GM23338 (cell line): Measurements from ENCODE around the gene DMD. TPM values are rescaled to one million over a fixed set of nuclear protein-coding genes. Genes with fewer than 3 reads are reported as not detected.
A peak's percentile ranks its signal among the peaks of the same experiment; 100 is the strongest.
"Not testable (repeated sequence)": the region's sequence is repeated elsewhere in the genome, so short reads cannot be mapped to it uniquely, and the experiment has no call there.

Experiments used
- ATAC-seq: fragments of 200-7000 bp; cut with Tn5 transposase; 3 replicates; pipeline ENCODE4 v1.9.1; 2020
- DNase-seq: peaks from one replicate; pipeline ENCODE4 v3.0.0-alpha.2; 2015; ENCODE audit warnings: low spot score
- H2AFZ ChIP-seq: fragments of 200-600 bp; sonication (generic); 2 replicates; pipeline ENCODE4 v1.8.0; 2016; ENCODE audit warnings: antibody characterized with exemption, mild to moderate bottlenecking, moderate library complexity
- H3F3A ChIP-seq: fragments of 200-600 bp; sonication (generic); replicated peaks from 2 replicates; pipeline ENCODE4 v1.8.0; 2017; ENCODE audit warnings: antibody characterized with exemption, mixed run types, low read depth
- H3K27ac ChIP-seq: fragments of 200-600 bp; sonication (generic); 2 replicates; pipeline ENCODE4 v1.6.1; 2016; ENCODE audit warnings: low read depth
- H3K27me3 ChIP-seq: fragments of 200-600 bp; sonication (generic); 2 replicates; pipeline ENCODE4 v1.8.0; 2016; ENCODE audit warnings: mild to moderate bottlenecking, mixed run types, moderate library complexity; ENCODE audit not compliant: insufficient read depth
- H3K36me3 ChIP-seq: fragments of 200-600 bp; sonication (generic); 2 replicates; pipeline ENCODE4 v1.8.0; 2016; ENCODE audit warnings: mild to moderate bottlenecking; ENCODE audit not compliant: insufficient read depth
- H3K4me1 ChIP-seq: fragments of 200-600 bp; sonication (generic); 2 replicates; pipeline ENCODE4 v1.8.0; 2016; ENCODE audit warnings: mild to moderate bottlenecking, moderate library complexity; ENCODE audit not compliant: insufficient read depth
- H3K4me2 ChIP-seq: fragments of 200-600 bp; sonication (generic); 2 replicates; pipeline ENCODE4 v1.7.1; 2017; ENCODE audit warnings: mixed run types
- H3K4me3 ChIP-seq: fragments of 200-600 bp; sonication (generic); 2 replicates; pipeline ENCODE4 v1.6.1; 2016; ENCODE audit warnings: mixed run types
- H3K79me2 ChIP-seq: fragments of 200-600 bp; sonication (generic); replicated peaks from 2 replicates; pipeline ENCODE4 v1.8.0; 2017; ENCODE audit warnings: mild to moderate bottlenecking; ENCODE audit not compliant: insufficient read depth
- H3K9me2 ChIP-seq: fragments of 200-600 bp; sonication (generic); 2 replicates; pipeline ENCODE4 v1.8.0; 2017; ENCODE audit not compliant: insufficient read depth
- H4K20me1 ChIP-seq: fragments of 200-600 bp; sonication (generic); replicated peaks from 2 replicates; pipeline ENCODE4 v1.8.0; 2017; ENCODE audit warnings: mild to moderate bottlenecking; ENCODE audit not compliant: insufficient read depth
- H3K27ac Mint-ChIP-seq: 2 replicates; pipeline ENCODE4 v1.8.0; 2020; ENCODE audit warnings: inconsistent platforms, mild to moderate bottlenecking, moderate library complexity, mixed read lengths
- H3K27me3 Mint-ChIP-seq: 3 replicates; pipeline ENCODE4 v1.8.0; 2022; ENCODE audit warnings: low read depth, mild to moderate bottlenecking, moderate library complexity, mixed read lengths, inconsistent platforms; ENCODE audit not compliant: insufficient read depth, poor library complexity
- H3K36me3 Mint-ChIP-seq: 3 replicates; pipeline ENCODE4 v1.8.0; 2021; ENCODE audit warnings: low read depth, mild to moderate bottlenecking, inconsistent platforms, moderate library complexity, mixed read lengths
- H3K4me1 Mint-ChIP-seq: 3 replicates; pipeline ENCODE4 v1.8.0; 2020; ENCODE audit warnings: mild to moderate bottlenecking, inconsistent platforms, mixed read lengths
- H3K4me3 Mint-ChIP-seq: 3 replicates; pipeline ENCODE4 v1.8.0; 2021; ENCODE audit warnings: moderate library complexity, mild to moderate bottlenecking, inconsistent platforms, mixed read lengths
- H3K9me3 Mint-ChIP-seq: 3 replicates; pipeline ENCODE4 v1.8.0; 2020; ENCODE audit warnings: moderate library complexity, mild to moderate bottlenecking, inconsistent platforms, mixed read lengths
- EZH2 ChIP-seq: fragments of 200-600 bp; sonication (generic); IDR thresholded peaks from one replicate; pipeline ENCODE4 v1.8.0; 2017; ENCODE audit warnings: antibody characterized with exemption, mild to moderate bottlenecking, low read depth; ENCODE audit not compliant: unreplicated experiment
- EZH2phosphoT487 ChIP-seq: fragments of 200-600 bp; sonication (generic); IDR thresholded peaks from one replicate; pipeline ENCODE4 v1.8.1; 2018; ENCODE audit warnings: antibody characterized with exemption; ENCODE audit not compliant: unreplicated experiment
- JUNB ChIP-seq: IDR thresholded peaks from one replicate; pipeline ENCODE4 v1.6.1; 2016; ENCODE audit warnings: antibody characterized with exemption; ENCODE audit not compliant: unreplicated experiment
- STAT1 ChIP-seq: IDR thresholded peaks from one replicate; pipeline ENCODE4 v1.6.1; 2016; ENCODE audit warnings: antibody characterized with exemption; ENCODE audit not compliant: unreplicated experiment
- ZNF114 ChIP-seq: fragments of 250-450 bp; sonication (Bioruptor Pico); IDR thresholded peaks from 2 replicates; pipeline ENCODE4 v1.5.0; 2020; ENCODE audit warnings: mild to moderate bottlenecking, moderate library complexity
- ZNF331 ChIP-seq: fragments of 250-450 bp; sonication (Bioruptor Pico); IDR thresholded peaks from 2 replicates; pipeline ENCODE4 v1.5.0; 2020; ENCODE audit warnings: low read depth, mild to moderate bottlenecking, moderate library complexity
- polyA plus RNA-seq: library from polyadenylated mRNA; unstranded; fragments of >200 nt; fragmentation: Nextera tagmentation; extraction: Ambion mirVana; gene quantifications from 2 replicates; pipeline ENCODE4 v1.2.1, GENCODE V29; 2016
- total RNA-seq: library from RNA; depleted of rRNA; stranded (reverse); fragments of >200 nt; shearing (Covaris generic); gene quantifications from 2 replicates; pipeline ENCODE4 v1.2.3, GENCODE V29; 2014
- TF ChIP-seq, protein P1 (sequence below), 2 experiments: fragments of 200-600 bp in 1 of 2; sonication (generic) in 1 of 2; conservative IDR thresholded peaks; 2 replicates each; pipeline versions ENCODE4 v1.5.1 to v1.6.1; 2016 to 2017; ENCODE audit warnings: antibody characterized with exemption in 2 of 2, low read depth in 2 of 2, mild to moderate bottlenecking in 2 of 2, moderate library complexity in 1 of 2
- TF ChIP-seq, protein P2 (sequence below): IDR thresholded peaks from one replicate; pipeline ENCODE4 v1.6.1; 2018; ENCODE audit warnings: antibody characterized with exemption; ENCODE audit not compliant: unreplicated experiment
- TF ChIP-seq, protein P3 (sequence below): IDR thresholded peaks from 2 replicates; pipeline ENCODE4 v1.6.1; 2016; ENCODE audit warnings: antibody characterized with exemption

DMD gene
- total and polyA plus RNA-seq, 2 experiments from 2014 or later, result 4.5 to 7.6 TPM

DNA sequence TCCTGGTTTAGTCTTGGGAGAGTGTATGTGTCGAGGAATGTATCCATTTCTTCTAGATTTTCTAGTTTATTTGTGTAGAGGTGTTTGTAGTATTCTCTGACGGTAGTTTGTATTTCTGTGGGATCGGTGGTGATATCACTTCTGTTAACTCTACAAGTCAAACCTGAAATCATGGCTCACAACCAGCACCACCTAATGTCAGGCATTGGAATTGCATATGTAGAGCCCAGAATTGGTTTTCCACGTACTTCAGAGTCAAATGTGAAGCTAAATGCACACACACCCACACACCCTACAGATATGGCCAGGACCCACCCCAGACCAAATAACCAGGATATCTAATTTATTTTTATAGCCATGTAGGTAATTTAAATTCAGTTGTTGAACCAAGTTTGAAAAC lies 964.7 kb downstream of the DMD start:
- H3F3A ChIP-seq, H3K27me3 ChIP-seq, H4K20me1 ChIP-seq, H3K27ac Mint-ChIP-seq, H3K4me2 ChIP-seq, H3K27ac ChIP-seq, H3K36me3 ChIP-seq, H3K36me3 Mint-ChIP-seq, H3K79me2 ChIP-seq, H3K4me1 Mint-ChIP-seq, H3K4me3 Mint-ChIP-seq, H3K9me3 Mint-ChIP-seq, H3K4me3 ChIP-seq, H3K4me1 ChIP-seq, H2AFZ ChIP-seq, H3K9me2 ChIP-seq, H3K27me3 Mint-ChIP-seq, ATAC-seq: not testable (repeated sequence)
- TF ChIP-seq, protein P1, sequence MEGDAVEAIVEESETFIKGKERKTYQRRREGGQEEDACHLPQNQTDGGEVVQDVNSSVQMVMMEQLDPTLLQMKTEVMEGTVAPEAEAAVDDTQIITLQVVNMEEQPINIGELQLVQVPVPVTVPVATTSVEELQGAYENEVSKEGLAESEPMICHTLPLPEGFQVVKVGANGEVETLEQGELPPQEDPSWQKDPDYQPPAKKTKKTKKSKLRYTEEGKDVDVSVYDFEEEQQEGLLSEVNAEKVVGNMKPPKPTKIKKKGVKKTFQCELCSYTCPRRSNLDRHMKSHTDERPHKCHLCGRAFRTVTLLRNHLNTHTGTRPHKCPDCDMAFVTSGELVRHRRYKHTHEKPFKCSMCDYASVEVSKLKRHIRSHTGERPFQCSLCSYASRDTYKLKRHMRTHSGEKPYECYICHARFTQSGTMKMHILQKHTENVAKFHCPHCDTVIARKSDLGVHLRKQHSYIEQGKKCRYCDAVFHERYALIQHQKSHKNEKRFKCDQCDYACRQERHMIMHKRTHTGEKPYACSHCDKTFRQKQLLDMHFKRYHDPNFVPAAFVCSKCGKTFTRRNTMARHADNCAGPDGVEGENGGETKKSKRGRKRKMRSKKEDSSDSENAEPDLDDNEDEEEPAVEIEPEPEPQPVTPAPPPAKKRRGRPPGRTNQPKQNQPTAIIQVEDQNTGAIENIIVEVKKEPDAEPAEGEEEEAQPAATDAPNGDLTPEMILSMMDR (conservative IDR thresholded peaks at IDR 0.05; ENCODE audit: low read depth in 2 of 2), result peak; percentile 41 to 66
- peak; percentile 32 for DNase-seq

DNA sequence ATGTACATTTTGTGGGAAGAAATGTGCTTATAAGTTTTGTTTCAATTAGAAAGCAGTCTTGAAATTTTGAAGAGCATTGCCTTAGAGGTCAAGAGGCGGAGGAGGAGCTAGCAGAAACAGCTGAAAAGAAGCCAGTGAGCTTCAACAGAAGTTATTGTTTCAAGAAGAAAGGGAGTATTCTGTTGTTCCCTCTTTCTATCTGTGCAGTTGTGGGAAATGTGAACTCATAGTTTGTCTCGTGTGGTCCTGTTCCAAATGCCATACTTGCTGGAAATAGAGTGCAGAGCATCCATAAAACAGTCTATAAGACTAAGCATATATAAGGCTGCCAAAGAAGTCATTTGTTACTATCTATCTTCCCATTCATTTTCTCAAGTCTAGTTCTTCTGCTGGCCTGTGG lies 1015.7 kb downstream of the DMD start:
- H3K4me1 ChIP-seq, result no peaks in the 10 kb centered on the region
- no peak overlapping the region for H2AFZ ChIP-seq
- no peaks in the 10 kb centered on the region for H3K36me3 ChIP-seq
- H4K20me1 ChIP-seq, result no peaks in the 10 kb centered on the region
- peaks cover 7% of the 10 kb centered on the region; the same call in 2 of the 3 replicates for H3K4me1 Mint-ChIP-seq
- ATAC-seq (no peak), DNase-seq (no peak)
- H3K4me2 ChIP-seq, result no peak overlapping the region
- H3K27me3 ChIP-seq, result no peaks in the 10 kb centered on the region
- H3F3A ChIP-seq, result no peaks in the 10 kb centered on the region
- H3K9me3 Mint-ChIP-seq, result no peaks in the 10 kb centered on the region
- H3K4me3 Mint-ChIP-seq, result no peak overlapping the region
- H3K27ac ChIP-seq, result no peak overlapping the region
- no peaks in the 10 kb centered on the region for H3K79me2 ChIP-seq
- no peaks in the 10 kb centered on the region for H3K36me3 Mint-ChIP-seq
- no peak overlapping the region for H3K4me3 ChIP-seq
- H3K27me3 Mint-ChIP-seq, result peaks cover 4% of the 10 kb centered on the region
- H3K9me2 ChIP-seq, result no peaks in the 10 kb centered on the region
- H3K27ac Mint-ChIP-seq, result no peak overlapping the region
- TF ChIP-seq, protein P2, sequence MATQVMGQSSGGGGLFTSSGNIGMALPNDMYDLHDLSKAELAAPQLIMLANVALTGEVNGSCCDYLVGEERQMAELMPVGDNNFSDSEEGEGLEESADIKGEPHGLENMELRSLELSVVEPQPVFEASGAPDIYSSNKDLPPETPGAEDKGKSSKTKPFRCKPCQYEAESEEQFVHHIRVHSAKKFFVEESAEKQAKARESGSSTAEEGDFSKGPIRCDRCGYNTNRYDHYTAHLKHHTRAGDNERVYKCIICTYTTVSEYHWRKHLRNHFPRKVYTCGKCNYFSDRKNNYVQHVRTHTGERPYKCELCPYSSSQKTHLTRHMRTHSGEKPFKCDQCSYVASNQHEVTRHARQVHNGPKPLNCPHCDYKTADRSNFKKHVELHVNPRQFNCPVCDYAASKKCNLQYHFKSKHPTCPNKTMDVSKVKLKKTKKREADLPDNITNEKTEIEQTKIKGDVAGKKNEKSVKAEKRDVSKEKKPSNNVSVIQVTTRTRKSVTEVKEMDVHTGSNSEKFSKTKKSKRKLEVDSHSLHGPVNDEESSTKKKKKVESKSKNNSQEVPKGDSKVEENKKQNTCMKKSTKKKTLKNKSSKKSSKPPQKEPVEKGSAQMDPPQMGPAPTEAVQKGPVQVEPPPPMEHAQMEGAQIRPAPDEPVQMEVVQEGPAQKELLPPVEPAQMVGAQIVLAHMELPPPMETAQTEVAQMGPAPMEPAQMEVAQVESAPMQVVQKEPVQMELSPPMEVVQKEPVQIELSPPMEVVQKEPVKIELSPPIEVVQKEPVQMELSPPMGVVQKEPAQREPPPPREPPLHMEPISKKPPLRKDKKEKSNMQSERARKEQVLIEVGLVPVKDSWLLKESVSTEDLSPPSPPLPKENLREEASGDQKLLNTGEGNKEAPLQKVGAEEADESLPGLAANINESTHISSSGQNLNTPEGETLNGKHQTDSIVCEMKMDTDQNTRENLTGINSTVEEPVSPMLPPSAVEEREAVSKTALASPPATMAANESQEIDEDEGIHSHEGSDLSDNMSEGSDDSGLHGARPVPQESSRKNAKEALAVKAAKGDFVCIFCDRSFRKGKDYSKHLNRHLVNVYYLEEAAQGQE, result no peak
- TF ChIP-seq STAT1 (no peak), EZH2 (no peak), JUNB (no peak), EZH2phosphoT487 (no peak), ZNF114 (no peak), ZNF331 (CRISPR knock-in tag) (no peak)
- TF ChIP-seq, protein P3, sequence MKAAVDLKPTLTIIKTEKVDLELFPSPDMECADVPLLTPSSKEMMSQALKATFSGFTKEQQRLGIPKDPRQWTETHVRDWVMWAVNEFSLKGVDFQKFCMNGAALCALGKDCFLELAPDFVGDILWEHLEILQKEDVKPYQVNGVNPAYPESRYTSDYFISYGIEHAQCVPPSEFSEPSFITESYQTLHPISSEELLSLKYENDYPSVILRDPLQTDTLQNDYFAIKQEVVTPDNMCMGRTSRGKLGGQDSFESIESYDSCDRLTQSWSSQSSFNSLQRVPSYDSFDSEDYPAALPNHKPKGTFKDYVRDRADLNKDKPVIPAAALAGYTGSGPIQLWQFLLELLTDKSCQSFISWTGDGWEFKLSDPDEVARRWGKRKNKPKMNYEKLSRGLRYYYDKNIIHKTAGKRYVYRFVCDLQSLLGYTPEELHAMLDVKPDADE, result no peak
- TF ChIP-seq, protein P1 (conservative IDR thresholded peaks at IDR 0.05; ENCODE audit: low read depth in 2 of 2), result no peak
